Activated CD4-positive, alpha-beta T cell treated with anti-CD3 and anti-CD28 coated beads, Interleukin-2, amount 50 U/mL, for 48 hours (primary cell): ENCODE measurements around the gene SPZ1.
A peak's percentile ranks its signal among the peaks of the same experiment; 100 is the strongest.
"Not testable (repeated sequence)": the region's sequence is repeated elsewhere in the genome, so short reads cannot be mapped to it uniquely, and the experiment has no call there.

ENCODE experiments used
- DNase-seq, 2 experiments: peaks; one replicate each; pipeline ENCODE4 v3.0.0-alpha.2; 2020

Gene SPZ1

DNA sequence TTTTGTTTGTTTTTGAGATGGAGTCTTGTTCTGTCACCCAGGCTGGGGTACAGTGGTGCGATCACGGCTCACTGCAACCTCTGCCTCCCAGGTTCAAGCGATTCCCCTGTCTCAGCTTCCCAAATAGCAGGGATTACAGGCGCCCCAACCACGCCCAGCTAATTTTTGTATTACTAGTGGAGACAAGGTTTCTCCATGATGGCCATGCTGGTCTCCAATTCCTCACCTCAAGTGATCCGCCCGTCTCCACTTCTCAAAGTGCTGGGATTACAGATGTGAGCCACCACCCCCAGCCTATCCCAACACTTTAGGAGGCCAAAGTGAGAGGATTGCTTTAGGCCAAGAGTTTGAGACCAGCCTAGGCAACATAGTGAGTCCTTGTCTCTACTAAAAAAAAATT is 19.3 kb downstream of the SPZ1 start:
- DNase-seq: no peak

- DNase-seq: no peak
Measured at GRCh38 chr5:80341016-80341775, 21.4 kb downstream of the SPZ1 start.

DNA sequence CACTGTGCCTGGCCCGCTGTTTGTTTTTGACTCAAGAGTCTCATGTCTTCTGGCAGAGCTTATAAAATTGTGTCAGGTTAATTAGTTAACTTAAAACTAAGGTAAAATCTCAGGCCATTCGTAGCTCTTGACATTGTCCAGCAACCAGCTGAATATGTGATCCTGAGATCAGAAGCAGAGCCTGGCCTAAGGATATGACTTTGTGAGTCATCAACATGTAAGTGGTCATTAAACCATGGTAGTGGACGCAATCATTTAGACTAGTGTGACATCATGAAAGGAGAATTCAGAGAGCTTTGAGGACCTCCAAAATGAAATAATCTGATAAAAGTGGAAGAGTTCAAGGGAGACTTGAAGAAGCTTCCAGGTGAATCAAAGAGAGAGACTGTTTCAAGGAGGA is 23.3 kb downstream of the SPZ1 start:
- DNase-seq: no peak

DNA sequence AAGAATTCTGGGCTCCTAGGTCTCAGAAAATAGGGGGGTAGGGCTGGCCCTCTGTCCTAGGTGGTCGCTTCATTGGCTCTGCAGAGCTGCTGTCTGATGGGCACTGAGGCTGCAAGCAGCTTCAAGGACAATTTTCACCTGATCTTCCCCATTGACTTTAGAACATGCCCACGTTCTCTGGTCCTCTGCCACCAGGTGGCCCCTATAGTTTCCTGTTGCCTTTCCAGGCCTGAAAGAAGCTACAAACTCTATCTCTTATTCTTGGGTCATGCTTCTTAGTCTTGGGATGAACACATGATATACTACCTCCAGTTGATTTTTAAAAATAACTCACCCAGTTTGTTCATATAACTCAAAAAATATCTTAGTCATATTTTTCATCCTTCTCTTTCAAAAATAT is 26.3 kb downstream of the SPZ1 start:
- DNase-seq: peak; percentile 16 to 34

GRCh38 chr5:80348171-80348570 is 28.4 kb downstream of the SPZ1 start:
- DNase-seq: no peak

- DNase-seq: not testable (repeated sequence)
Measured at GRCh38 chr5:80351019-80351418, 31.2 kb downstream of the SPZ1 start.

GRCh38 chr5:80355686-80356085 is 35.9 kb downstream of the SPZ1 start:
- DNase-seq: no peak

- no peak for DNase-seq
Measured at GRCh38 chr5:80357671-80358070, 37.9 kb downstream of the SPZ1 start.

- DNase-seq: no peak
Measured at GRCh38 chr5:80360914-80361444, 41.2 kb downstream of the SPZ1 start.

DNA sequence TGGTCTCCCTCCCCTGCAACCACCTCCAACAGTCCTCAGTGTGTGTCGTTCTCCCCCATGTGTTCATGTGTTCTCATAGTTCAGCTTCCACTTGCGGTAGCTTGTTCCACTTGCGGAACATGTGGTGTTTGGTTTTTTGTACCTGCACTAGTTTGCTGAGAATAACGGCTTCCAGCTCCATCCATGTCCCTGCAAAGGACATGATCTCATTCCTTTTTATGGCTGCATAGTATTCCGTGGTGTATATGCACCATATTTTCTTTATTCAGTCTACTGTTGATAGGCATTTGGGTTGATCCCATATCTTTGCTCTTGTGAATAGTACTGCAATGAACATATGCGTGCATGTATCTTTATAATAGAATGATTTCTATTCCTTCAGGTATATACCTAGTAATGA is 45.1 kb downstream of the SPZ1 start:
- DNase-seq: no peak

DNA sequence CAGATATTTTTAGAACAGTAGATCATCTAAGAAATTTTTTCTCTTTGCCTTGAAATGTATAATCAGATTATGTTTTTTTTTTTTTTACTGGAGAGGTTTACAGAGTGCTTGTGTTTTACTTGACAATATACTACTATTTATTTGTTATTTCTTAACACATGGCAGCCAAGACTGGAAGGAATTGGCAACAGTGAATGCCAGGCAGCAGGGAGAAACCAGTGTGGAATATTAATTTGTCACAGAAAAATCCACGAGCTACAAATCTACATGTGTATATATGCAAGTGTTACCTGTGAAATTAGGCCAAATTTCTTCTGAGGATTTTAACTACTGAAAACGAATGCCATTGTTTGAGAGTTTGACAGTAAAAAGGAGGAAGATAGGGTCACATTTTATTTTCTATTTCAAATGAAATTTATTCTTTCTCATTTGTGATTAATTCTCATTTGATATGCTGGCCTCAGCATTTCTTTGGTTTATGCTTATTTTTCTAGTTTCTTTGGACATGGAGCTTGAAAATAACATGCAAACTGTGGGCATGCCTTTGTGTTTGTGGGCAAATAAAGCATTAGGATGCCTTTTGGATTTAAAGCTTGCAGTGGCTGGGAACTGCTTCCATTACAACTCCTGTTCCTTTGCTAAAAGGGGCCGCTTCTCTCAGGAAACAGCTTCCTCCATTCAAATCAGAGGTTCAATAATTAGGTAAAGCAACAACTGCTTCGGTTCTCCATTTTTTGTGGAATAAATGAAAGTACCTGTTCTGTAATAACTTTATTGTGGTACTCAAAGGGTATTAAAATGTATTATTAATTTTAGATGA is 49.1 kb downstream of the SPZ1 start:
- no peak for DNase-seq

GRCh38 chr5:80369521-80369920 is 49.7 kb downstream of the SPZ1 start:
- no peak for DNase-seq

- no peak for DNase-seq
Measured at GRCh38 chr5:80370390-80370789, 50.6 kb downstream of the SPZ1 start.
